A549 (cell line): Measurements from ENCODE around the gene ZPR1. TPM values are rescaled to one million over a fixed set of nuclear protein-coding genes. Genes with fewer than 3 reads are reported as not detected.

Experiments
- ATAC-seq, 2 experiments: fragments of 200-7000 bp in 1 of 2; fragments of >200 bp in 1 of 2; cut with Nextera tagmentation in 1 of 2; cut with Tn5 transposase in 1 of 2; 3 replicates each; pipeline versions ENCODE4 v1.8.0 to v1.9.1; 2018 to 2020; ENCODE audit warnings: mild to moderate bottlenecking in 1 of 2, moderate library complexity in 1 of 2
- CTCF ChIA-PET: fragments of 300-600 bp; sonication (Branson Sonifier 250); formaldehyde crosslinking; extraction: SDS; loops from one replicate; lab custom pipeline; 2021; ENCODE audit warnings: antibody characterized with exemption, inconsistent platforms; lab: Yijun Ruan, JAX
- POLR2A ChIA-PET: fragments of 350-600 bp; formaldehyde crosslinking; extraction: SDS; loops from one replicate; lab custom pipeline; 2021; ENCODE audit warnings: antibody characterized with exemption, inconsistent platforms; lab: Yijun Ruan, JAX
- DNase-seq, 2 experiments: peaks; one replicate each; pipeline versions ENCODE4 v3.0.0 to v3.0.0-alpha.2; 2011 to 2016; ENCODE audit warnings: low read depth in 1 of 2, low spot score in 1 of 2
- FAIRE-seq: peaks from 2 replicates; lab custom pipeline; 2011; peaks lifted over from hg19 to GRCh38; lab: Jason Lieb, UNC
- H3K27ac ChIP-seq, 2 experiments: fragments of >200 bp; sonication (Bioruptor Twin); formaldehyde crosslinking; 3 replicates each; pipeline ENCODE4 v1.5.1; 2016 to 2017
- H3K4me1 ChIP-seq: fragments of >200 bp; sonication (Bioruptor Twin); formaldehyde crosslinking; 3 replicates; pipeline ENCODE4 v1.6.1; 2016
- H3K4me2 ChIP-seq: fragments of >200 bp; sonication (Bioruptor Twin); formaldehyde crosslinking; 3 replicates; pipeline ENCODE4 v1.6.1; 2016
- H3K4me3 ChIP-seq: fragments of >200 bp; sonication (Bioruptor Twin); formaldehyde crosslinking; 3 replicates; pipeline ENCODE4 v1.5.1; 2016
- H3K9me3 ChIP-seq: fragments of >200 bp; sonication (Bioruptor Twin); formaldehyde crosslinking; 3 replicates; pipeline ENCODE4 v1.6.1; 2016
- ATOH8 ChIP-seq: fragments of 250-450 bp; sonication (Bioruptor Pico); IDR thresholded peaks from 2 replicates; pipeline ENCODE4 v1.5.0; 2020; ENCODE audit warnings: low read depth, mild to moderate bottlenecking, moderate library complexity
- BCL3 ChIP-seq: fragments of >200 bp; sonication (Bioruptor Twin); formaldehyde crosslinking; IDR thresholded peaks from 3 replicates; pipeline ENCODE4 v1.6.1; 2016
- CHD4 ChIP-seq: fragments of 200-600 bp; sonication (generic); IDR thresholded peaks from 2 replicates; pipeline ENCODE4 v1.6.1; 2016; ENCODE audit warnings: antibody characterized with exemption, mild to moderate bottlenecking, borderline replicate concordance
- E2F6 ChIP-seq: IDR thresholded peaks from 2 replicates; pipeline ENCODE4 v1.6.1; 2012; ENCODE audit warnings: low read depth, borderline replicate concordance
- EP300 ChIP-seq, 2 experiments: fragments of >200 bp; sonication (Bioruptor Twin); formaldehyde crosslinking; IDR thresholded peaks; 2 replicates in 1 of 2; 3 replicates in 1 of 2; pipeline ENCODE4 v1.6.1; 2016 to 2017
- FOSB ChIP-seq: fragments of 250-450 bp; sonication (Bioruptor Pico); IDR thresholded peaks from 2 replicates; pipeline ENCODE4 v1.5.0; 2020; ENCODE audit warnings: mild to moderate bottlenecking, moderate library complexity
- HEYL ChIP-seq: fragments of 250-450 bp; sonication (Bioruptor Pico); IDR thresholded peaks from 2 replicates; pipeline ENCODE4 v1.8.0; 2021; ENCODE audit warnings: mild to moderate bottlenecking, moderate library complexity
- HMGXB4 ChIP-seq: fragments of 250-450 bp; sonication (Bioruptor Pico); IDR thresholded peaks from 2 replicates; pipeline ENCODE4 v1.5.0; 2021; ENCODE audit warnings: mild to moderate bottlenecking, moderate library complexity, borderline replicate concordance
- HOXB13 ChIP-seq: fragments of 250-450 bp; sonication (Bioruptor Pico); IDR thresholded peaks from 2 replicates; pipeline ENCODE4 v1.5.0; 2020; ENCODE audit warnings: low read depth, mild to moderate bottlenecking, moderate library complexity
- NFE2L2 ChIP-seq: fragments of 150-350 bp; conservative IDR thresholded peaks from 2 replicates; pipeline ENCODE4 v1.6.1; 2014; ENCODE audit warnings: low read length
- POLR2AphosphoS2 ChIP-seq: conservative IDR thresholded peaks from 2 replicates; pipeline ENCODE4 v1.6.1; 2012; ENCODE audit warnings: low read length, improper control_type of control experiment, inconsistent platforms
- RAD21 ChIP-seq, 2 experiments: fragments of >200 bp in 1 of 2; sonication (Bioruptor Twin) in 1 of 2; formaldehyde crosslinking in 1 of 2; IDR thresholded peaks in 1 of 2; conservative IDR thresholded peaks in 1 of 2; 2 replicates in 1 of 2; 3 replicates in 1 of 2; pipeline ENCODE4 v1.6.1; 2012 to 2018; ENCODE audit warnings: inconsistent platforms in 1 of 2
- RARB ChIP-seq: fragments of 250-450 bp; sonication (Bioruptor Pico); IDR thresholded peaks from 2 replicates; pipeline ENCODE4 v1.8.0; 2021; ENCODE audit warnings: mild to moderate bottlenecking, moderate library complexity
- REST ChIP-seq: fragments of 200-600 bp; sonication (generic); IDR thresholded peaks from 2 replicates; pipeline ENCODE4 v1.6.1; 2016; ENCODE audit warnings: antibody characterized with exemption, mild to moderate bottlenecking, moderate library complexity
- SMC3 ChIP-seq: fragments of >200 bp; sonication (Bioruptor Twin); formaldehyde crosslinking; IDR thresholded peaks from 3 replicates; pipeline ENCODE4 v1.6.1; 2018; ENCODE audit warnings: inconsistent platforms
- ZSCAN20 ChIP-seq: fragments of 250-450 bp; sonication (Bioruptor Pico); IDR thresholded peaks from 2 replicates; pipeline ENCODE4 v1.8.0; 2022; ENCODE audit warnings: mild to moderate bottlenecking, moderate library complexity
- WGBS: methylation state at CpG from one replicate; pipeline ENCODE4 v1.1.6; 2017; ENCODE audit errors: missing lambda C conversion rate; 5-methylcytosine and 5-hydroxymethylcytosine counted together
- polyA plus RNA-seq, 4 experiments: library from polyadenylated mRNA; depleted of rRNA in 3 of 4; stranded (reverse); fragments of >200 nt; fragmentation: RNase III in 1 of 4; extraction: RNeasy Plus Mini Kit Qiagen cat#74134 plus additional on column Dnase treatment in 1 of 4; gene quantifications; 2 replicates in 3 of 4; 3 replicates in 1 of 4; pipeline ENCODE4 v1.2.3, GENCODE V29; 2011 to 2017

The ZPR1 gene
- polyA plus RNA-seq, 2 of the 4 experiments (the other 2 are of a cell fraction) = 44.1 to 65.6 TPM

GRCh38 chr11:116813781-116814471 lies 26.1 kb upstream of the ZPR1 start:
- ATAC-seq = no peak
- WGBS = 62% methylated on average over 4 of the region's 5 CpGs
- CTCF ChIA-PET = interaction anchor here (0.8 kb wide), 1 partner anchor 66 kb away, joined by 3 read pairs; no protein-coding TSS in a partner anchor
- H3K4me3 ChIP-seq = no peak overlapping the region
- TF ChIP-seq ATOH8 (CRISPR knock-in tag) (no peak), SMC3 (no peak), HMGXB4 (CRISPR knock-in tag) (no peak), ZSCAN20 (no peak)
- TF ChIP-seq, all 56 proteins: peak for 0
- Histone ChIP-seq H3K9me3 (no peaks in the 10 kb centered on the region), H3K4me2 (no peak overlapping the region), H3K4me1 (0 out of 3 replicates have a peak, but pooled peaks cover 3% of the 10 kb centered on the region), H3K27ac (no peak overlapping the region)
- no peak for FAIRE-seq
- POLR2A ChIA-PET = no interaction called here
- DNase-seq = no peak

- DNase-seq (no peak), FAIRE-seq (no peak), ATAC-seq (no peak)
- TF ChIP-seq HEYL (CRISPR knock-in tag) = no peak
- no peak for TF ChIP-seq RAD21 (conservative IDR thresholded peaks at IDR 0.05 in 1 of 2, IDR thresholded peaks at IDR 0.05 in 1 of 2)
- no peak for TF ChIP-seq EP300 (IDR thresholded peaks at IDR 0.05)
- TF ChIP-seq FOSB (CRISPR knock-in tag) = no peak
- TF ChIP-seq CHD4 = no peak
- TF ChIP-seq E2F6 = no peak
- TF ChIP-seq HOXB13 (CRISPR knock-in tag) = no peak
- no peak for TF ChIP-seq NFE2L2
- no peak for TF ChIP-seq REST
- no peak for TF ChIP-seq BCL3
- no peak for TF ChIP-seq RARB (CRISPR knock-in tag)
- no peak for TF ChIP-seq POLR2AphosphoS2
- WGBS = 86% methylated on average over 1 of the region's 1 CpG
- ChIA-PET CTCF (interaction anchor here (0.8 to 1.5 kb wide), 5 partner anchors 11 to 67 kb away, joined by 3 to 4 read pairs (median 3); partner anchors contain the start of genes APOA1 and APOA5), POLR2A (no interaction called here)
- no peak overlapping the region for H3K27ac ChIP-seq
- no peaks in the 10 kb centered on the region for H3K9me3 ChIP-seq
- H3K4me1 ChIP-seq = peaks cover 7% of the 10 kb centered on the region; the same call in 1 of the 3 replicates
- no peak overlapping the region for H3K4me2 ChIP-seq
- H3K4me3 ChIP-seq = no peak overlapping the region
Observed at GRCh38 chr11:116813170-116813569, 25.3 kb upstream of the ZPR1 start.
